HG03095 (cell line): ENCODE data around the gene TNFAIP1.
"Not testable (repeated sequence)": the region's sequence is repeated elsewhere in the genome, so short reads cannot be mapped to it uniquely, and the experiment has no call there.

Source experiments
- ATAC-seq: cut with Tn5 transposase; IDR thresholded peaks from one replicate; pipeline ENCODE4 v1.9.1; 2021; ENCODE audit warnings: moderate library complexity; ENCODE audit not compliant: unreplicated experiment

The TNFAIP1 gene

GRCh38 chr17:28324781-28325180, 10.8 kb upstream of the TNFAIP1 start:
- no peak for ATAC-seq

- no peak for ATAC-seq
Measured at GRCh38 chr17:28325211-28325610, 10.3 kb upstream of the TNFAIP1 start.

GRCh38 chr17:28326114-28326513, 9.4 kb upstream of the TNFAIP1 start:
- no peak for ATAC-seq

GRCh38 chr17:28327031-28327607, 8.4 kb upstream of the TNFAIP1 start:
- no peak for ATAC-seq

- no peak for ATAC-seq
Measured at GRCh38 chr17:28327709-28328108, 7.9 kb upstream of the TNFAIP1 start.

GRCh38 chr17:28328325-28328724, 7.2 kb upstream of the TNFAIP1 start:
- ATAC-seq: no peak

- ATAC-seq: no peak
Measured at GRCh38 chr17:28330671-28331070, 4.9 kb upstream of the TNFAIP1 start.

- ATAC-seq: no peak
Measured at GRCh38 chr17:28331891-28332420, 3.6 kb upstream of the TNFAIP1 start.

GRCh38 chr17:28333083-28333746, 2.3 kb upstream of the TNFAIP1 start:
- no peak for ATAC-seq

- no peak for ATAC-seq
Measured at GRCh38 chr17:28334171-28334570, 1.4 kb upstream of the TNFAIP1 start.

GRCh38 chr17:28334666-28335200, 828 bp upstream of the TNFAIP1 start:
- ATAC-seq: no peak

- ATAC-seq: no peak
Measured at GRCh38 chr17:28335959-28336871, 654 bp downstream of the TNFAIP1 start.

- ATAC-seq: no peak
Measured at GRCh38 chr17:28338056-28338768, 2.7 kb downstream of the TNFAIP1 start.

GRCh38 chr17:28338769-28339212, 3.2 kb downstream of the TNFAIP1 start:
- not testable (repeated sequence) for ATAC-seq

GRCh38 chr17:28339431-28339830, 3.9 kb downstream of the TNFAIP1 start:
- no peak for ATAC-seq

GRCh38 chr17:28340374-28340773, 4.8 kb downstream of the TNFAIP1 start:
- no peak for ATAC-seq

- ATAC-seq: no peak
Measured at GRCh38 chr17:28341516-28341915, 6.0 kb downstream of the TNFAIP1 start.

GRCh38 chr17:28342313-28342712, 6.8 kb downstream of the TNFAIP1 start:
- ATAC-seq: no peak

- ATAC-seq: no peak
Measured at GRCh38 chr17:28343491-28343932, 8.0 kb downstream of the TNFAIP1 start.

- no peak for ATAC-seq
Measured at GRCh38 chr17:28344011-28344410, 8.4 kb downstream of the TNFAIP1 start.
